ENCODE results near the gene C1QTNF6. TPM values are rescaled to one million over a fixed set of nuclear protein-coding genes. Genes with fewer than 3 reads are reported as not detected.

C1QTNF6 gene
- total RNA-seq, 4 donors from 2014 or later = 0.69 to 1.6 (median 1.1) TPM

GRCh38 chr22:37212174-37212906 lies 24.3 kb upstream of the C1QTNF6 start, which contains the start of gene SSTR3:
TSS of gene SSTR3 (minus strand) at chr22:37212477. CDS start at chr22:37207803, 4,674 bp downstream.
- Histone ChIP-seq H3K4me1 (peaks cover 0 to 4% (median 0%) of the 10 kb centered on the region in 3 donors), H3K9me3 (no peaks in the 10 kb centered on the region), H3K36me3 (no peaks in the 10 kb centered on the region), H3K4me3 (no peak within 1 kb of the TSS), H3K27ac (no peak within 1 kb of the TSS), H3K27me3 (peaks cover 56% of the 10 kb centered on the region)
- WGBS, 2 donors (ENCODE audit: low coverage in 1 of 2) = 9 to 16% methylated on average over 12 to 14 of the region's 23 CpGs
- ATAC-seq = no peak
- TF ChIP-seq EP300 (IDR thresholded peaks at IDR 0.05) (no peak), CTCF (IDR thresholded peaks at IDR 0.05) (no peak), POLR2A (IDR thresholded peaks at IDR 0.05) (no peak), POLR2AphosphoS5 (IDR thresholded peaks at IDR 0.05) (no peak)

DNA sequence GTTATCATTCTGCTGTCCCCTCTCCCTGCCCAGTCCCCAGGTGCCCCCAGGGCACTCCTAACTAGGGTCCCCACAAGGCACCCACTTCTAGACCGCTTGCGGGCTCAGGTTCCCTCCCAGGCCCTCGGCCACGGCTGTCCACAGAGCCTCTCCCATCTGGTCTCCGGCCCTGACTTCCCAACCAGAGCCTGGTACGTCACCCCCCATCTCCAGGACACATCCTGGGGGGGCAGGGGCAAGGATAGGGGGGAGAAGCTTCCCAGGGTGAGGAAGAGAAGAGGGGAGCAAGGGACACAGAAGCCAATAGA lies 23.8 kb upstream of the C1QTNF6 start:
- Histone ChIP-seq H3K27me3 (peaks cover 53% of the 10 kb centered on the region), H3K4me3 (no peak overlapping the region), H3K36me3 (no peaks in the 10 kb centered on the region), H3K9me3 (no peaks in the 10 kb centered on the region), H3K27ac (no peak overlapping the region), H3K4me1 (peaks cover 0 to 4% (median 0%) of the 10 kb centered on the region in 3 donors)
- WGBS, 2 donors (ENCODE audit: low coverage in 1 of 2) = no CpG with 5 or more reads among the region's 6 CpGs
- TF ChIP-seq POLR2A (IDR thresholded peaks at IDR 0.05) = no peak
- TF ChIP-seq EP300 (IDR thresholded peaks at IDR 0.05) = no peak
- no peak for TF ChIP-seq CTCF (IDR thresholded peaks at IDR 0.05)
- no peak for TF ChIP-seq POLR2AphosphoS5 (IDR thresholded peaks at IDR 0.05)
- ATAC-seq = no peak

DNA sequence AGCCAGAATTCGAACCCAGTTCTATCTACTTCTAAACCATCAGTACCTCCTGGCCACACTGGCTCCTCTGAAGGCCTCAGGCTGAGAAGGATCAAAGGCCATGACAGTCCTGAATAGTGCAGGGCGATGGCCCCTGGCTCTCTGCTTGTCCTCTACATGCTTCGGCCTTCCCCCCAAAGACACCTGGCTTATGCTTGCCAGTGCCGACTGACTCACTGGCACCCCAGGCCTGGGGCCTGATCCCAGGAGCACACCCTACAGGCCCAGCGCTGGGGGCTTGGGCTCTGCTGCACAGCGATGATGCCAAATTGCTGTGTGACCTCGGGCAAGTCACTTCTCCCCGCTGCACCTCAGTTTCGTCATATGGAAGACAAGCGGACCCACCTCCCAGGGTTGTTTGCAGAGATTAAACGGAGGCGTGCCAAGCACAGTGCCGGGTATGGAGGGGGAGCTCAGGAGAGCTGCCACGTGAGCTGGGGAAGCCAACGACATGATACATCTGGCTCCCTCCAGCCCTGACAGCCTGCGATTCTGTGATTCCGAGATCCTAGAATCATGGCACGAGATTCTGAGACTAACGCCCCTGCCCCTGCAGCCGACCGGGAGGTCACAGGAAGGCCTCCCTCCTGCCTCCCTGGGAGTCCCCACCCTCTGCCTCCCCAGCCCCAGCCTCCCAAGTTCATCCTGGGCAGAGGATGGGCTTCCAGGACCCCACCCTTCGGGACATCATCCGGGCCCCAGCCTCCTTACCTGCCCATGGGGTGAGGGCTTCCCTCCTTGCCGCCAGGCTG lies 23.2 kb upstream of the C1QTNF6 start:
- Histone ChIP-seq H3K36me3 (no peaks in the 10 kb centered on the region), H3K27ac (no peak overlapping the region), H3K27me3 (peaks cover 49% of the 10 kb centered on the region), H3K4me3 (no peak overlapping the region), H3K9me3 (no peaks in the 10 kb centered on the region), H3K4me1 (peaks cover 0 to 4% (median 0%) of the 10 kb centered on the region in 3 donors)
- no peak for TF ChIP-seq EP300 (IDR thresholded peaks at IDR 0.05)
- TF ChIP-seq CTCF (IDR thresholded peaks at IDR 0.05) = no peak
- no peak for TF ChIP-seq POLR2A (IDR thresholded peaks at IDR 0.05)
- TF ChIP-seq POLR2AphosphoS5 (IDR thresholded peaks at IDR 0.05) = no peak
- WGBS, 2 donors (ENCODE audit: low coverage in 1 of 2) = no CpG with 5 or more reads among the region's 24 CpGs
- no peak for ATAC-seq

GRCh38 chr22:37210041-37210803 lies 22.2 kb upstream of the C1QTNF6 start:
- no peak overlapping the region for H3K4me3 ChIP-seq

More at GRCh38 chr22:37210041-37210803, 22.2 kb upstream of the C1QTNF6 start:
- H3K27me3 ChIP-seq = peaks cover 48% of the 10 kb centered on the region
- ATAC-seq = no peak
- no peaks in the 10 kb centered on the region for H3K9me3 ChIP-seq
- TF ChIP-seq POLR2AphosphoS5 (IDR thresholded peaks at IDR 0.05) (no peak), CTCF (IDR thresholded peaks at IDR 0.05) (no peak), POLR2A (IDR thresholded peaks at IDR 0.05) (no peak), EP300 (IDR thresholded peaks at IDR 0.05) (no peak)
- H3K4me1 ChIP-seq = peaks cover 0 to 4% (median 0%) of the 10 kb centered on the region in 3 donors
- no peaks in the 10 kb centered on the region for H3K36me3 ChIP-seq
- no peak overlapping the region for H3K27ac ChIP-seq
- WGBS, 2 donors (ENCODE audit: low coverage in 1 of 2) = 80% methylated on average over 6 of the region's 15 CpGs; no CpG with 5 or more reads in 1 of the 2 donors
